ENCODE data around the gene PLCL1. TPM values are rescaled to one million over a fixed set of nuclear protein-coding genes. Genes with fewer than 3 reads are reported as not detected.
"Not testable (repeated sequence)": the region's sequence is repeated elsewhere in the genome, so short reads cannot be mapped to it uniquely, and the experiment has no call there.

The PLCL1 gene
- total RNA-seq, 1 donor from 2014 or later: 6.7 TPM

DNA sequence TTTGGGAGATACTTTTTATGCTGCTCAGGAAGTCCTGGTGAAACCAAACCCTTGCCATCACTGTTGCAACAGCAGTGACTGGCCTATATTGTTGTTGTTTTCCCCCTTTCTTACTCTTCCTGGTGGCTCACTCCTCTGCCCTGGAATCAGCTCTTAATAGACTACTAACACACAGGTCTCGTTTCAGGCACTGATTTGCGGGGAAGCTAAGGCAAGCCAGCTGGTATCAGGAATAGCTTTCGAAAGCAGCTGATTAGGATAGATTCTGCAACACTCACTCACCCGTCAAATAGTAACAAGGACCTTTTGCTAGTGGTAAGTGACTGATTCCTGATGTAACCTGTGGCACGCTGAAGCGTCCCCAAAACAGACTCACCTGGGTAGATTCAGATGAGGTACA lies 360.4 kb downstream of the PLCL1 start:
- ATAC-seq (no peak), DNase-seq (ENCODE audit: low spot score) (no peak)
- intact Hi-C loops (cut with DNase I): no loop called here

DNA sequence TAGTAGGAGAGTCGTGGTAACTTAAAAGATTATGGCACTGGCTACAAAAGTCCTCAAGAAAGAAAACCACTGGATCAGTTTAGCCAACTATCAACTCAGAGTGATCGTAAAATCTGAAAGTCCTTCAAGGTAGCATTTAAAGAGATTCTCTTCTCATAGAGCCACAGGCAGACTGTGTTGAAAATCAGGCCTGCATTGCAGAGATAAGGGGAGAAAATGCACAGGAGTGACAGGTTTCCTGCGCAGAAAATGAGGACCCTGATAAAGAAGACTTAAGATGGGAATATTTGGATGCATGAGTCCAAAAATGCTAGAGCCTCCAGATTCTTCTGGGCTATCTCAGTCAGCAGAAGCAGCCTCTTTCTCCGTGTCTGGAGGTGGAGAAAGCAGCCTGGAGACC lies 360.9 kb downstream of the PLCL1 start:
- no peak for DNase-seq (ENCODE audit: low spot score)
- intact Hi-C loops (cut with DNase I): no loop called here
- no peak for ATAC-seq

DNA sequence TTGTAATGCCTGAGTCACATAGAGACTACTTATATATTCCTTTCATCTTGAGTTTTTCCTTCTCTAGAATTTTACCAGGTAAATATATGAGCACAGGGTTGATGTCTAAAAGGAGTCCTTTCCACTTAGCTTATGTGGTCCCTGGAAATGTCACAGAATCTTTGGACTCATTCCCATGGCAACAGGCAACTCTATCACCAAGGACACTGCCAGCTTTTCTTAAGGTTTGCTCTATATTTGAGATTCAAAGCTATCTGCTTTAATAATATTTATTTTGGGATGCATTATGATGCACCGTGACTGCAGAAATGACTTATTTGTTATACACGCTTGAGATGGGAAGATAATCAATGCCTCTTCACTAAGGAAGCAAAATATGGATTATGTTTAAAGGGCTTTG lies 363.0 kb downstream of the PLCL1 start:
- intact Hi-C loops (cut with DNase I): no loop called here
- ATAC-seq: no peak
- no peak for DNase-seq (ENCODE audit: low spot score)

DNA sequence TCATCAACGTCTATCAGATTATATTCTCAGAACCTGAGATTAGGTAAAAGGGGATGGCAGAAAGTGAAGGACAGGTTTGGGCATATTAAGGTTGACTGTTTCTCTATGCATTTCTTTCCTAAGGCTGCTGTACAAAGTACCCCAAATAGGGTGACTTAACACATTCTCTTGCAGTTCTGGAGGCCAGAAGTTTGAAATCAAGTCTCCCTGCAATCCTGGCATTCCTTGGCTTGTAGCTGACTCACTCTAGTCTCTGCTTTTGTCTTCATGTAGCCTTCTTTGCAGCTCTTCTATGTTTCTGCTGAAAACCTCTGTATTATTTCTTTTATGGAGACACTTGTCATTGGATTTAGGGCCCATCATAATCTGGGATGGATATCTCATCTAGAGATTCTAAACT lies 364.3 kb downstream of the PLCL1 start:
- ATAC-seq (no peak), DNase-seq (ENCODE audit: low spot score) (no peak)
- intact Hi-C loops (cut with DNase I): no loop called here

DNA sequence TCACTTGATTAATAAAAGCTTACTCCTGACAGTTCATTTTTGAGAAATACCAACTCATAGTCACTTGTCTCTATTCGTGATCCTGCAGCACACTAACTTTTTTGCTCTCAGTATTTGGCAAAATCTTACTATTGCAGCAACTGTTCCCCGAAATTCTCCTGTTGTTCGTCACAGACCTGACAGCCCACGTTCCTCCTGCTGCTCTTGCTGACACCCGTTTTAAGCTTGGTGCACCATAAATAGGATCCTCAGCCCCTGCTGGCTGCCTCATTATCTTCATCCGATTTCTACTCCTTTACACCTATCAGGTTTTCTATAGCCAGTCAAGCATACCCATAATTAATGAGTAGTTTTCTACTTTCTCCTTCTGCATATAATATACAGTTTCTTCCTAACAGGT lies 368.8 kb downstream of the PLCL1 start:
- intact Hi-C loops (cut with DNase I): no loop called here
- ATAC-seq (no peak), DNase-seq (ENCODE audit: low spot score) (no peak)

DNA sequence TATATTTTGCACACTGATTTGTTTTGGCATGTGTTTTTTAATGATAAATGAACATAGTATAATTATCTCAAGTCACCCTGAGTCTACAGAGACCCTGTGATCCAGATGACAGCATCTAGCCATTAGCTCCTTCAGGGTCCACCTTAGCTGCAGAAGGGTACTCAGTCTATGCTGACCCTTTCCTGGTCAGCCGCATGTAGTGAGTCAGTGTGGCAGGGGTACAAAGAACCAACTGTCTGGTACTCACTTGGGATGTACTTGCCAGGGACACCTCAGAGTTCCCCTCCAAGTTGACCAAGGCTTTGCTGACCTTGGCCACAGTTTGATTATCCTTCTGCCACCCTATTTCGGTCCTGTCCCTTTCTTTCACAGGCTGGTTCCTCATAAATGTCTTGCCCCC lies 369.5 kb downstream of the PLCL1 start:
- no peak for ATAC-seq
- intact Hi-C loops (cut with DNase I): no loop called here
- no peak for DNase-seq (ENCODE audit: low spot score)

DNA sequence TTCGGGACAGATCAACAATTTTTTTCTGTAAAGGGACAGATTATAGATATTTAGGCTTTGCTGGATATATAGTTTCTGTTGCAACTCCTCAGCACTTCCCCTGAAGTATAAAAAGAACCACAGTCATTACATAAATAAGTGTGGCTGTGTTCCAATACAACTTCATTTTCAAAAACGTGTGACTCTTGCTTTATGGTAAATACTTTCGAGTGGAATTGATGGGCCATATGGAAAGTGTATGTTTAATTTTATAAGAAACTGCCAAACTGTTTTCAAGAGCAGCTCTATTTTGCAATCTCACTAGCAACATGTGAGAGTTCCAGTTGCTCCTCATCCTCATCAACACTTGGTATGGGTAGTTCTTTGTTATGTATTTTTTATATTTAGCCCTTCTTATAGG lies 370.9 kb downstream of the PLCL1 start:
- DNase-seq (ENCODE audit: low spot score) (no peak), ATAC-seq (no peak)
- intact Hi-C loops (cut with DNase I): no loop called here

DNA sequence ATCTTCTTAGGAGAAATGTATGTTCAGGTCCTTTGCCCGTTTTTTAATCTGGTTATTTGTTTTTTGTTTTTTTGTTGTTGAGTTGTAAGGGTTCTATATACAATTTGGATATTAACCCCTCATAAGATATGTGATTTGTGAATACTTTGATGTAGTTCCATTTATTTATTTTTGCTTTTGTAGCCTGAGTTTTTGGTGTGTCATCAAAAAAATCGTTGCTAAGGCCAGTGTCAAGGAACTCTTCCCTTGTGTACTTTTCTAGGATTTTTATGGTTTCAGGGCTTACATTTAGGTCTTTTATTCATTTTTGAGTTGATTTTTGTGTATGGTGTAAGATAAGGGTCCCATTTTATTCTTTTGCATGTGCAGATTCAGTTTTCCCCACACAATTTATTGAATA lies 372.6 kb downstream of the PLCL1 start:
- intact Hi-C loops (cut with DNase I): no loop called here
- ATAC-seq (no peak), DNase-seq (ENCODE audit: low spot score) (no peak)

DNA sequence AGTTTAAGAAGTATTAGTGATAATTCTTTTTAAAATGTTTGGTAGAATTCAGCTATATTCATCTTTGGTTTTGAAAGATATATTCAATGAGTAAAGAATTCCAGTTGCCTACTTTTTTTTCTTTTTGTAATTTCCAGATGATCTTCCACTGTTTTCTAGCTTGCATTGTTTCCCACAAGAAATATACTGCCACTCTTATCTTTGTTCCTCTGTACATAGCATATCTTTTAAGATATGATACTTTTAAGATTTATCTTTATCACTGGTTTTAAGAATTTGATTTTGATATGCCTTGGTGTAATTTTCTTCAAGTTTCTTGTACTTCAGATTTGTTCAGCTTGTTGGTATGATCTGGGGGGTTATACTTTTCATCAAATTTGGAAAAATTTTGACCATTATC lies 374.4 kb downstream of the PLCL1 start:
- intact Hi-C loops (cut with DNase I): no loop called here
- ATAC-seq (no peak), DNase-seq (ENCODE audit: low spot score) (no peak)

DNA sequence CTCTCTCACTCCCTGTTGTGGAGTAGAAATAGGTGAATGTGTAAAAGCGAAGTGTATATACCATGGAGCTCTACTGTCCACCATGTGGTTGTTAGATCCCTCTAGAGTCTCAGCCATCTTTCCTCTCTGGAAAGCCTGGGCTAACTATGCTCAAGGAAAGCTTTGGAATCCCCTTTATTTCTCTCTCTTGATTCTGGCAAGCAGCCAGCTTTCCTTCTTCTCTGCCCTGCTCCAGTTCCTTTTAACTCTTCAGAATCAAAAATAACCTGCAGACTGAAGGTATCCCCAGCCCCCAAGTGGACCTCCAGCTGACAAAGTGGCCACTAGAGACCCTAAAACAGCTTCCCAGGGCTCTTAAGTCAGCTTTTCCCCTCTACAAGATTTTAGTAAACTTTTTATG lies 381.9 kb downstream of the PLCL1 start:
- DNase-seq (ENCODE audit: low spot score) (no peak), ATAC-seq (no peak)
- intact Hi-C loops (cut with DNase I): no loop called here

DNA sequence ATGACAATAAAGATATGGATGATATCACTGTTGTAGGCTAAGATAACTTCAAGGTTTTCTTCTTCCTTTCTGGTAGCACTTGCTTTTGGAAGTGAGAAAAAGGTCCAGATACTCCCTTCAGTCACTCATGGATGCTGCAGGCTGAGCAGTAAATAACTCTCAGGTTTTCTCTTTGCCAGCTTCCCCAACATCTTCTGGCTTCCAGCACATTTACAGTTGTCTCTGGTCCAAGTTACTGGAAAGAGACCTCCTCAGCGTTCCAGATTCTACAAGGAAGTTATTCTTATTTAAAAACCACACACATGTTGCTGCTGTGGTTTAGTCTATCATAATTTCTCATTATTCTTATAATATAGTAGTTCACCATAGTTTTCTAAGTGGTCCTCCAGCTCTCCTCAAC lies 383.4 kb downstream of the PLCL1 start:
- DNase-seq (ENCODE audit: low spot score): no peak
- intact Hi-C loops (cut with DNase I): no loop called here
- no peak for ATAC-seq

DNA sequence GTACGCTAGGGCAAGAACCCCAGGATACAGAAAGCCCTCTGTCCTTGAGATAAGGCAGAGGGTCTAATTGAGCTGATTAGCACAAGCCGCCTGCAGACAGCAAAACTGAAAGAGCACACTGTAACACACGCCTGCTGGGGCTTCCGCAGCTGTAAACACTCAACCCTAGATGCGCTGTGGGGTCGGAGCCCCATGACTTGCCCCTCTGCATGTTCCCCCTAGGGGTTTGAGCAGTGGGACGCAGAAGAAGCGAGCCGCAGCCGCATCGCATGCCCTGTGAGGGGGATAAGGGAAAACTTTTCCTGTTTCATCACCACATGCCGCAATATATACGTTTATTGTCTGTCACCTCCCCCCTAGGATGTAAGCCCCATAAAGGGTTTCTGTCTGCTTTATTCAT lies 384.6 kb downstream of the PLCL1 start:
- intact Hi-C loops (cut with DNase I): no loop called here
- ATAC-seq (no peak), DNase-seq (ENCODE audit: low spot score) (no peak)

DNA sequence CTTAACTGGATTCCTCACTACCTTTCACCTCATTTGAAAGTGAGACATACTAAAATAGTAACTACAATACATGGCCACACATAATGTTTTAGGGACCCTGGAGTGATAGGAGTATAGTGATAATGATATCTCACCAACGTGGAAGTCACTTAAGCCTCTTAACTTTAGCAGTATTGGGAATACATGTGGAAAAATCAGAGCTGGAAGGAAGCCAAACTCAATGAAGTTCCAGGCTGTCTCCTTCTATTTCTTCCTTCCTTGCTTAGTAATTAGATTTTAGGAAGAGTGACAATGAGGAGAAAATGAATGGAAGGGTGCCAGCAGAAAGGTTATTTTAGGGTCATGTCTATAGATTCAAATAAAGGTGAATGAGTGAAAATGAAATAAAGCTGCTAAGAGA lies 387.3 kb downstream of the PLCL1 start:
- DNase-seq (ENCODE audit: low spot score): no peak
- intact Hi-C loops (cut with DNase I): no loop called here
- ATAC-seq: no peak

DNA sequence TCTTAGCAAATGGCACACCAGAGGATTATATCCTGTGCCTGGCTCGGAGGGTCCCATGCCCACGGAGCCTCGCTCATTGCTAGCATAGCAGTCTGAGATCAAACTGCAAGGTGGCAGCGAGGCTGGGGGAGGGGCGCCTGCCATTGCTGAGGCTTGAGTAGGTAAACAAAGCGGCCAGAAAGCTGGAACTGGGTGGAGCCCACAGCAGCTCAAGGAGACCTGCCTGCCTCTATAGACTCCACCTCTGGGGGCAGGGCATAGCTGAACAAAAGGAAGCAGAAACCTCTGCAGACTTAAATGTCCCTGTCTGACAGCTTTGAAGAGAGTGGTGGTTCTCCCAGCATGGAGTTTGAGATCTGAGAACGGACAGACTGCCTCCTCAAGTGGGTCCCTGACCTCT lies 392.2 kb downstream of the PLCL1 start:
- intact Hi-C loops (cut with DNase I); ATAC-seq; DNase-seq (ENCODE audit: low spot score): not testable (repeated sequence)

Other genes starting within 250 kb of the PLCL1 start
- gene RFTN2, start 129.0 kb upstream of the PLCL1 start, total RNA-seq: 47.7 TPM
- 3.1 TPM for gene MARS2, start 99.2 kb upstream of the PLCL1 start, total RNA-seq
- not detected for gene BOLL, start 19.3 kb upstream of the PLCL1 start, total RNA-seq